ENCODE measurements around the gene TOX2.

The TOX2 gene

DNA sequence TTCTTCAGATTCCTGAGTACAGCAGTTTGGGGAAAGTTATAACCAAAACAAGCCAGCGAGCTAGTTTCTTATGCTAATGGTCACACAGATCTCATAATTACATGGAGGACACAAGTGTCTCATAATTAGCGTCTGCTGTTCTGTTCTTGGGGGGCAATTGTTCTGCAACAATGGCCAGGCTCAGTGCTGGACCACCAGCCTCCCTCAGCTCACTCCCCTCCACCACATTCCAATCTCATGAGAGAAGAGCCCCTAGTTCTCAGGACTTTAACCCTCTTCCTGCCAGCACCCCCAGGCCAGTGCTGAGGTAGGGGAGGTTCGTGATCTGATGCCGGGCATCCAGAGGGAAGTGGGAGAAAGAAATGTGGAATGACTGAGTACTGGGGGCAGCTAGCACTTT lies 20.2 kb upstream of the TOX2 start:
- TF ChIP-seq SUZ12 (IDR thresholded peaks at IDR 0.05) (no peak), ARNT (IDR thresholded peaks at IDR 0.05) (no peak), BHLHE40 (IDR thresholded peaks at IDR 0.05; ENCODE audit: borderline replicate concordance) (no peak), LEF1 (IDR thresholded peaks at IDR 0.05; ENCODE audit: borderline replicate concordance) (no peak), L3MBTL2 (conservative IDR thresholded peaks at IDR 0.05) (no peak), FOXK2 (IDR thresholded peaks at IDR 0.05) (no peak)
- POLR2A ChIA-PET: no interaction called here
- DNase-seq (ENCODE audit: extremely low spot score): no peak
- CTCF ChIA-PET: no interaction called here

DNA sequence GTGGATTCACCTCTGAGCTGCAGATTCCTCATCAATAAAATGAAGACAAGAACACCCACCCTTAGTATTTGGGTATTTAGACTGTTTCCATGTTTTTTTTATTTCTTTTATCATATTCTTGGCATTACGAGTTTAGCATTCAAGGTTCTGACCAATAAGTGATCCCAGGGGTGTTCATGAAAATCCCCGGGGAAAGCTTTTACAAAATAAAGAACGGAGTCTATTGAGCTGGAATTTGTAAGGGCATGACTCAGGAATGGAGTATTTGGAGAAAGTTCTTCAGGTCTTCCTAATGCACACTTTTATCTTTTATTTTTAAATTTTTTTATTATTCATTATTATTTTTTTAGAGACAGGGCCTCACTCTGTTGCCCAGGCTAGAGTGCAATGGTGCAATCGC lies 19.4 kb upstream of the TOX2 start:
- TF ChIP-seq FOXA1 (IDR thresholded peaks at IDR 0.05) (no peak), HDGF (IDR thresholded peaks at IDR 0.05; ENCODE audit: borderline replicate concordance) (no peak), SUZ12 (IDR thresholded peaks at IDR 0.05) (no peak), FOXK2 (IDR thresholded peaks at IDR 0.05) (no peak), SP1 (IDR thresholded peaks at IDR 0.05) (no peak), BHLHE40 (IDR thresholded peaks at IDR 0.05; ENCODE audit: borderline replicate concordance) (no peak), ZNF384 (IDR thresholded peaks at IDR 0.05) (no peak), NFRKB (IDR thresholded peaks at IDR 0.05) (no peak), CTBP1 (IDR thresholded peaks at IDR 0.05; ENCODE audit: borderline replicate concordance) (no peak), ARNT (IDR thresholded peaks at IDR 0.05) (no peak), TARDBP (IDR thresholded peaks at IDR 0.05) (no peak), L3MBTL2 (conservative IDR thresholded peaks at IDR 0.05) (no peak), FOXM1 (IDR thresholded peaks at IDR 0.05; ENCODE audit: borderline replicate concordance) (no peak), ELF4 (IDR thresholded peaks at IDR 0.05) (no peak), LEF1 (IDR thresholded peaks at IDR 0.05; ENCODE audit: borderline replicate concordance) (no peak)
- TF ChIP-seq, protein P1, sequence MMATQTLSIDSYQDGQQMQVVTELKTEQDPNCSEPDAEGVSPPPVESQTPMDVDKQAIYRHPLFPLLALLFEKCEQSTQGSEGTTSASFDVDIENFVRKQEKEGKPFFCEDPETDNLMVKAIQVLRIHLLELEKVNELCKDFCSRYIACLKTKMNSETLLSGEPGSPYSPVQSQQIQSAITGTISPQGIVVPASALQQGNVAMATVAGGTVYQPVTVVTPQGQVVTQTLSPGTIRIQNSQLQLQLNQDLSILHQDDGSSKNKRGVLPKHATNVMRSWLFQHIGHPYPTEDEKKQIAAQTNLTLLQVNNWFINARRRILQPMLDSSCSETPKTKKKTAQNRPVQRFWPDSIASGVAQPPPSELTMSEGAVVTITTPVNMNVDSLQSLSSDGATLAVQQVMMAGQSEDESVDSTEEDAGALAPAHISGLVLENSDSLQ (IDR thresholded peaks at IDR 0.05): no peak
- POLR2A ChIA-PET: no interaction called here
- DNase-seq (ENCODE audit: extremely low spot score): no peak
- CTCF ChIA-PET: no interaction called here

DNA sequence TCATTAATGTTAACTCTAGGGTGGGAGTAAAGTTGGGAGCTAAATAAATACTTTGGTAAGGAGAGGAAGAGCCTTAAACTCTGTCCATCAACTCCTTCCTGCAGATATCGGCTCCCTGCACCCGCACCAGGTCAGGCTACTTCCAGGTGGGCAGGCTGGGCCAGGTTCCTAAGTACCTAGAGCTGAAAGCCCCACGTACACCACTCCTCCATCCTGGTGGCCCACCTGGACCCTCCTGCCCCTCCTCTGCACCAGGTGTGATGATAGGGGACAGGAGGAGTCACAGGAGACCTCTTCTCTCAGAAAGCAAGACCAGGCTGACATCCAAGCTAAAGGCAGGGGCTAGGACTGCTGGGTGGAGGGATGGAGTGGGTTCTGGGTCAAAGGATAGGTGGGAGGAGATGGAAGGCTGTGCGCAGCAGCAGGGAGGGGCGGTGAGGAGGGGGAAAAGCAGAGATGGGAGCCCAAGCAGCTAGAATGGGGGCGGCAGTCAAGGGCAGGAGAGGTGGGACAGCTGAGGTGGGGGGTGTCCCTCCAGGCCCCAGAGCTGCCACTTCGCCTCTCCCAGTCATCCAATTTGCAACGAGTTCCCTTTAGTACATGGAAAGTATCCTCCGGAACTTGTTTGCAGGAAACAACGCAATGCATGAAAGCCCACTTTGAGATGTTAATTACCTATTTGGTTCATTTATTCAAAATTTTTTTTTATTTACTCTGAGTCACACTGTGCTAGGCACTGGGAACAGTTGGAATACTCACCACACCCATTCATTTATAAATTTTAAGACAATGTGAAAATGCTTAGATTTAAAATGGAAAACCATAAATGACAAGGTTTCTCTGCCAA lies 15.2 kb upstream of the TOX2 start:
- ChIA-PET CTCF (no interaction called here), POLR2A (no interaction called here)
- TF ChIP-seq BHLHE40 (IDR thresholded peaks at IDR 0.05; ENCODE audit: borderline replicate concordance): no peak
- TF ChIP-seq ARNT (IDR thresholded peaks at IDR 0.05): no peak
- TF ChIP-seq NFRKB (IDR thresholded peaks at IDR 0.05): no peak
- TF ChIP-seq TARDBP (IDR thresholded peaks at IDR 0.05): no peak
- TF ChIP-seq LEF1 (IDR thresholded peaks at IDR 0.05; ENCODE audit: borderline replicate concordance): no peak
- TF ChIP-seq FOXA1 (IDR thresholded peaks at IDR 0.05): no peak
- no peak for TF ChIP-seq HDGF (IDR thresholded peaks at IDR 0.05; ENCODE audit: borderline replicate concordance)
- TF ChIP-seq ELF4 (IDR thresholded peaks at IDR 0.05): no peak
- TF ChIP-seq FOXM1 (IDR thresholded peaks at IDR 0.05; ENCODE audit: borderline replicate concordance): no peak
- TF ChIP-seq, protein P1 (IDR thresholded peaks at IDR 0.05): no peak
- no peak for DNase-seq (ENCODE audit: extremely low spot score)

DNA sequence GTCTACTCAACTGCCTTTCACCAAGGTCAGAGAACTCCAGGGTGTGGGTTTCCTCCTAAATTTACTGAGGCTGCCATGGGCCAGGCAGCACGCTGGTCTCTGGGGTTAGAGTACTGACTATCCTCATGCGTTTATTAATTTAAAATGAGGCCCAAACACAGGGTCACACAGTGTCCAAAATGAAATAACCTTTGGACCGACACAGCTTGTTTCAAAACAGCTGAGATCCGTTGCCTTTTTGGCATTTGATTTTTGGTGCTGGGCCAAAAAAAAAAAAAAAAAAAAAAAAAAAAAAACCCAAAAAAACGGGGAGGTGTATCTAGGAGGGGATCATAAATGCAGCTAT lies 14.6 kb upstream of the TOX2 start:
- no peak for TF ChIP-seq FOXK2 (IDR thresholded peaks at IDR 0.05)
- no peak for TF ChIP-seq SUZ12 (IDR thresholded peaks at IDR 0.05)
- TF ChIP-seq LEF1 (IDR thresholded peaks at IDR 0.05; ENCODE audit: borderline replicate concordance): no peak
- TF ChIP-seq TARDBP (IDR thresholded peaks at IDR 0.05): no peak
- no peak for TF ChIP-seq ZNF384 (IDR thresholded peaks at IDR 0.05)
- no peak for TF ChIP-seq FOXA1 (IDR thresholded peaks at IDR 0.05)
- TF ChIP-seq ARNT (IDR thresholded peaks at IDR 0.05): no peak
- no peak for TF ChIP-seq L3MBTL2 (conservative IDR thresholded peaks at IDR 0.05)
- TF ChIP-seq, protein P1 (IDR thresholded peaks at IDR 0.05): no peak
- TF ChIP-seq CTBP1 (IDR thresholded peaks at IDR 0.05; ENCODE audit: borderline replicate concordance): no peak
- no peak for TF ChIP-seq ELF4 (IDR thresholded peaks at IDR 0.05)
- no peak for TF ChIP-seq HDGF (IDR thresholded peaks at IDR 0.05; ENCODE audit: borderline replicate concordance)
- no peak for TF ChIP-seq SP1 (IDR thresholded peaks at IDR 0.05)
- DNase-seq (ENCODE audit: extremely low spot score): no peak
- POLR2A ChIA-PET: no interaction called here
- CTCF ChIA-PET: no interaction called here

DNA sequence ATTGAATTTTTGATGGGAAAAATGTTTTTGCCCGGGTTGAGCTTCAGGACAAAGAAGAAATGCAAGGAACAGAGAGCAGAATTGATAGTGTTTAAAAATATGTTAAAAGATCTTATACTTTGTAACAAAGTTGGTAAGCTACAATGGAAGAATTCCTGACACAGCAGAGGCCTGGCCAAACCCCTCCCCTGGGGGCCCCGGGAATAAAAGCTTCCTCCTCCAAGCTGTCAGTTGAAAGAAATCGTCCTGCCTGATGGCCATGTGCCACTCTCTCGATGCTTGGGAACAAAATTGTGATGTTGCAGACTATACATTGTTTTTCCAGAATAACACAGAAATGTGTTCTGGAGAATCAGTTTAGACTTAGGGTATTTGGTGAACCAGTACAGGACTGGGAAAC lies 14.2 kb upstream of the TOX2 start:
- POLR2A ChIA-PET: no interaction called here
- DNase-seq (ENCODE audit: extremely low spot score): no peak
- TF ChIP-seq HDGF (IDR thresholded peaks at IDR 0.05; ENCODE audit: borderline replicate concordance) (no peak), FOXA1 (IDR thresholded peaks at IDR 0.05) (no peak), ELF4 (IDR thresholded peaks at IDR 0.05) (no peak), ARNT (IDR thresholded peaks at IDR 0.05) (no peak), L3MBTL2 (conservative IDR thresholded peaks at IDR 0.05) (no peak), FOXM1 (IDR thresholded peaks at IDR 0.05; ENCODE audit: borderline replicate concordance) (no peak), LEF1 (IDR thresholded peaks at IDR 0.05; ENCODE audit: borderline replicate concordance) (no peak), NFRKB (IDR thresholded peaks at IDR 0.05) (no peak), SP1 (IDR thresholded peaks at IDR 0.05) (no peak), FOXK2 (IDR thresholded peaks at IDR 0.05) (no peak), TARDBP (IDR thresholded peaks at IDR 0.05) (no peak), BHLHE40 (IDR thresholded peaks at IDR 0.05; ENCODE audit: borderline replicate concordance) (no peak), SUZ12 (IDR thresholded peaks at IDR 0.05) (no peak), ZNF384 (IDR thresholded peaks at IDR 0.05) (no peak)
- TF ChIP-seq, protein P1 (IDR thresholded peaks at IDR 0.05): no peak
- CTCF ChIA-PET: no interaction called here
